Measurements from ENCODE around the gene C2CD2. TPM values are rescaled to one million over a fixed set of nuclear protein-coding genes. Genes with fewer than 3 reads are reported as not detected.

Gene C2CD2
- total and polyA plus RNA-seq, 2 donors = 13.0 to 24.3 TPM

GRCh38 chr21:41840880-41841279, 112.9 kb downstream of the C2CD2 start:
- H3K4me3 ChIP-seq (ENCODE audit: low read depth, low read length) = no peak overlapping the region
- no peaks in the 10 kb centered on the region for H3K4me1 ChIP-seq (ENCODE audit: insufficient read depth)
- DNase-seq (ENCODE audit: extremely low spot score) = no peak
- WGBS = 99% methylated on average over 1 of the region's 1 CpG
- H3K36me3 ChIP-seq (ENCODE audit: insufficient read depth) = no peaks in the 10 kb centered on the region
- no peak overlapping the region for H3K27ac ChIP-seq (ENCODE audit: low read depth)

GRCh38 chr21:41839387-41840000, 114.3 kb downstream of the C2CD2 start:
- H3K36me3 ChIP-seq (ENCODE audit: insufficient read depth) = no peaks in the 10 kb centered on the region

GRCh38 chr21:41837756-41838297, 116.0 kb downstream of the C2CD2 start:
- Histone ChIP-seq H3K4me3 (ENCODE audit: low read depth, low read length) (no peak overlapping the region), H3K4me1 (ENCODE audit: insufficient read depth) (no peaks in the 10 kb centered on the region), H3K27ac (ENCODE audit: low read depth) (no peak overlapping the region), H3K36me3 (ENCODE audit: insufficient read depth) (no peaks in the 10 kb centered on the region)
- WGBS = 90% methylated on average over 7 of the region's 7 CpGs
- no peak for DNase-seq (ENCODE audit: extremely low spot score)

More at GRCh38 chr21:41839387-41840000, 114.3 kb downstream of the C2CD2 start:
- H3K4me3 ChIP-seq (ENCODE audit: low read depth, low read length) = no peak overlapping the region
- WGBS = 94% methylated on average over 21 of the region's 21 CpGs
- no peaks in the 10 kb centered on the region for H3K4me1 ChIP-seq (ENCODE audit: insufficient read depth)
- no peak overlapping the region for H3K27ac ChIP-seq (ENCODE audit: low read depth)
- no peak for DNase-seq (ENCODE audit: extremely low spot score)

GRCh38 chr21:41836166-41837015, 117.4 kb downstream of the C2CD2 start:
- H3K4me1 ChIP-seq (ENCODE audit: insufficient read depth) = no peaks in the 10 kb centered on the region
- no peak overlapping the region for H3K27ac ChIP-seq (ENCODE audit: low read depth)
- WGBS = 94% methylated on average over 32 of the region's 32 CpGs
- no peaks in the 10 kb centered on the region for H3K36me3 ChIP-seq (ENCODE audit: insufficient read depth)
- H3K4me3 ChIP-seq (ENCODE audit: low read depth, low read length) = no peak overlapping the region
- no peak for DNase-seq (ENCODE audit: extremely low spot score)

GRCh38 chr21:41835711-41836154, 118.1 kb downstream of the C2CD2 start:
- no peak overlapping the region for H3K27ac ChIP-seq (ENCODE audit: low read depth)

More at GRCh38 chr21:41835711-41836154, 118.1 kb downstream of the C2CD2 start:
- 94% methylated on average over 10 of the region's 10 CpGs for WGBS
- H3K36me3 ChIP-seq (ENCODE audit: insufficient read depth) = no peaks in the 10 kb centered on the region
- no peaks in the 10 kb centered on the region for H3K4me1 ChIP-seq (ENCODE audit: insufficient read depth)
- no peak for DNase-seq (ENCODE audit: extremely low spot score)
- no peak overlapping the region for H3K4me3 ChIP-seq (ENCODE audit: low read depth, low read length)

Small RNA genes lying within 50 kb of the gene (small RNA-seq; reads per million reads assigned to genes)
- not detected for gene RF00334

Other genes starting within 250 kb of the C2CD2 start
- 8.8 TPM for gene RIPK4, start 187.0 kb downstream of the C2CD2 start, total RNA-seq
- 2.7 TPM for gene RIPK4, start 187.0 kb downstream of the C2CD2 start, polyA plus RNA-seq
- gene PRDM15, start 74.7 kb downstream of the C2CD2 start, total RNA-seq = 4.5 TPM
- gene PRDM15, start 74.7 kb downstream of the C2CD2 start, polyA plus RNA-seq = 3.2 TPM
- 12.6 TPM for gene ZBTB21, start 56.3 kb upstream of the C2CD2 start, total RNA-seq
- gene ZBTB21, start 56.3 kb upstream of the C2CD2 start, polyA plus RNA-seq = 5.2 TPM
- gene UMODL1, start 117.3 kb upstream of the C2CD2 start, total RNA-seq = not detected
- not detected for gene UMODL1, start 117.3 kb upstream of the C2CD2 start, polyA plus RNA-seq